Keratinocyte (primary cell): ENCODE measurements around the gene ATM.
"Not testable (repeated sequence)": the region's sequence is repeated elsewhere in the genome, so short reads cannot be mapped to it uniquely, and the experiment has no call there.

Experiments used
- CTCF ChIP-seq, 3 experiments: IDR thresholded peaks in 1 of 3; conservative IDR thresholded peaks in 1 of 3; optimal IDR thresholded peaks in 1 of 3; 2 replicates in 2 of 3; 3 replicates in 1 of 3; pipeline versions ENCODE3 to v1.5.1; 2011; ENCODE audit warnings: low read length in 3 of 3, mild to moderate bottlenecking in 3 of 3, moderate library complexity in 2 of 3, control low read depth in 1 of 3, inconsistent platforms in 1 of 3; ENCODE audit not compliant: insufficient read depth in 2 of 3; ENCODE audit errors: extremely low read depth in 1 of 3
- EZH2 ChIP-seq: IDR thresholded peaks from one replicate; pipeline ENCODE4 v1.6.1; 2012; ENCODE audit warnings: inconsistent platforms, mild to moderate bottlenecking, low read length, moderate library complexity

DNA sequence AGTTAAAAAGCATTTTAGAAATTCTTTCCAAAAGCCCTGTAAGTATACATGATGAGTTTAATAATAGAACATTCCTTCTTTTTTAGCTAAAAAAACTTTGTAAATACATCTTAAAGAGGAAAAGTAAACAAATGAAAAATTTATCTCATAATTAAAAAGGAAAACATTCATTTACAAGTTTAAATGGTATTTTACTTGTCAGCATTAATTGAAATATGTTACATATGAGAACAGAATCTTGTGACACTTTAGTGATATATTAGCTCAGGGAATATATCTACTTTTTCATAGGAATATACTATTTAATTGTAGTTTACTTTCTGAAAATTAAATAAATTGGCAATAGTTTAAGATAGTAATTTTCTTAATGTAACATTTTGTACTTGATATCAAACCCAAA lies 66.2 kb downstream of the ATM start:
- not testable (repeated sequence) for TF ChIP-seq CTCF (optimal IDR thresholded peaks at IDR 0.05 in 1 of 3, IDR thresholded peaks at IDR 0.05 in 1 of 3, conservative IDR thresholded peaks at IDR 0.05 in 1 of 3; ENCODE audit: extremely low read depth in 1 of 3, insufficient read depth in 2 of 3, low read length in 3 of 3); EZH2
